HEK293T (cell line): ENCODE data around the gene SPDEF.

Source experiments
- CTCF ChIA-PET: fragments of 350-600 bp; formaldehyde crosslinking; extraction: SDS; loops from one replicate; lab custom pipeline; 2021; ENCODE audit warnings: antibody characterized with exemption, inconsistent platforms; lab: Yijun Ruan, JAX
- POLR2A ChIA-PET: fragments of 350-600 bp; formaldehyde crosslinking; extraction: SDS; loops from one replicate; lab custom pipeline; 2020; ENCODE audit warnings: antibody characterized with exemption, inconsistent platforms; lab: Yijun Ruan, JAX
- DNase-seq: peaks from one replicate; pipeline ENCODE4 v3.0.0; 2012; ENCODE audit warnings: mixed read lengths; ENCODE audit errors: extremely low spot score
- ARNT ChIP-seq: fragments of 450-650 bp; IDR thresholded peaks from 2 replicates; pipeline ENCODE4 v1.6.1; 2017; ENCODE audit warnings: mild to moderate bottlenecking
- BHLHE40 ChIP-seq: fragments of 450-650 bp; IDR thresholded peaks from 2 replicates; pipeline ENCODE4 v1.6.1; 2016; ENCODE audit warnings: mild to moderate bottlenecking, moderate library complexity, borderline replicate concordance
- CTBP1 ChIP-seq: fragments of 450-650 bp; IDR thresholded peaks from 2 replicates; pipeline ENCODE4 v1.6.1; 2016; ENCODE audit warnings: borderline replicate concordance
- ELF4 ChIP-seq: fragments of 450-650 bp; IDR thresholded peaks from 2 replicates; pipeline ENCODE4 v1.6.1; 2017; ENCODE audit warnings: antibody characterized with exemption
- FOXA1 ChIP-seq: fragments of 450-650 bp; IDR thresholded peaks from 2 replicates; pipeline ENCODE4 v1.6.1; 2016; ENCODE audit warnings: mild to moderate bottlenecking
- FOXK2 ChIP-seq: fragments of 450-650 bp; IDR thresholded peaks from 2 replicates; pipeline ENCODE4 v1.6.1; 2016; ENCODE audit warnings: mild to moderate bottlenecking
- FOXM1 ChIP-seq: fragments of 450-650 bp; IDR thresholded peaks from 2 replicates; pipeline ENCODE4 v1.6.1; 2017; ENCODE audit warnings: mild to moderate bottlenecking, borderline replicate concordance
- HDGF ChIP-seq: fragments of 450-650 bp; IDR thresholded peaks from 2 replicates; pipeline ENCODE4 v1.6.1; 2017; ENCODE audit warnings: antibody characterized with exemption, borderline replicate concordance
- L3MBTL2 ChIP-seq: fragments of 450-650 bp; conservative IDR thresholded peaks from 2 replicates; pipeline ENCODE4 v1.6.1; 2016; ENCODE audit warnings: mild to moderate bottlenecking
- LEF1 ChIP-seq: fragments of 450-650 bp; IDR thresholded peaks from 2 replicates; pipeline ENCODE4 v1.6.1; 2017; ENCODE audit warnings: mild to moderate bottlenecking, borderline replicate concordance
- NFRKB ChIP-seq: fragments of 450-650 bp; IDR thresholded peaks from 2 replicates; pipeline ENCODE4 v1.6.1; 2016; ENCODE audit warnings: mild to moderate bottlenecking, moderate library complexity
- SP1 ChIP-seq: fragments of 450-650 bp; IDR thresholded peaks from 2 replicates; pipeline ENCODE4 v1.6.1; 2017
- SUZ12 ChIP-seq: fragments of 450-650 bp; IDR thresholded peaks from 2 replicates; pipeline ENCODE4 v1.6.1; 2016; ENCODE audit warnings: mild to moderate bottlenecking
- TARDBP ChIP-seq: fragments of 450-650 bp; IDR thresholded peaks from 2 replicates; pipeline ENCODE4 v1.6.1; 2016
- ZNF384 ChIP-seq: fragments of 450-650 bp; IDR thresholded peaks from 2 replicates; pipeline ENCODE4 v1.6.1; 2016
- TF ChIP-seq, protein P1 (sequence below): fragments of 450-650 bp; IDR thresholded peaks from 2 replicates; pipeline ENCODE4 v1.6.1; 2016

The SPDEF gene

DNA sequence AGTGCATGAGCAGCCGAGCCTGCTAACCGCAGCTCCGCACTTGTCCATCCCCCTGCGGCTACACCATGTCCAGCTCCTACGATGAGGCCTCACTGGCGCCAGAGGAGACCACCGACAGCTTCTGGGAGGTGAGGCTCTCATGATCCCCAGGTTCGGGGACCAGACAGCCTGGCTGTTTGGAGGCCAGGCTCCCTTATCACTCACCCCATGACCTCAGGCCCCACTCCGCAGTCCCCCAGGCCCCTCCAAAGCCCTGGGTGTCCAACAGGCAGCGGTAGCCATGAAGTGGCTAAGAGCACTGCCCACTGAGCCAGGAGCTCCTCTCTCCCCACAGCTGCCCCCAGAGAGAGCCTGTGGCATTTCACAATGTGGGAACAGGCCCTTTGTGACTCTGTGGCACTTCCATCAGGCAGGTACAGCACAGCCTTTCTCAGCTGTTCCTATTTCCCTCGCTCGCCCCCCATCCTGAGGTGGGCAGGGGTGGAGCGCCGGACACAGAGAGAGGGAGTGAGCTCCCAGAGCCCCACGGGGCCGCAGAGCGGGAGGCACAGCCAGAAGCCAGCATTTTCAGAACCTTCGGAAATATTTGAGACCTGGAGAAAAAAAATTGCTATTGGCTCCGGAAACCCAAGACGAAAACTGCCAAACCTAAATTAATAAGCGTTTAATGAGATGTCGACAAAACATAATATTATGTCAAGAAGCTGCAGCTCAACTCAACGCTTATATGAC, 29.7 kb downstream of the SPDEF start:
- ChIA-PET POLR2A (interaction anchor here (1.0 to 1.2 kb wide), 2 partner anchors 9 kb away, joined by 3 to 4 read pairs; no protein-coding TSS in a partner anchor), CTCF (interaction anchor here (2.3 kb wide), 1 partner anchor 83 kb away, joined by 8 read pairs; no protein-coding TSS in a partner anchor)
- no peak for DNase-seq
- TF ChIP-seq CTBP1 (no peak), FOXK2 (no peak), NFRKB (no peak), ARNT (no peak), SP1 (no peak)

DNA sequence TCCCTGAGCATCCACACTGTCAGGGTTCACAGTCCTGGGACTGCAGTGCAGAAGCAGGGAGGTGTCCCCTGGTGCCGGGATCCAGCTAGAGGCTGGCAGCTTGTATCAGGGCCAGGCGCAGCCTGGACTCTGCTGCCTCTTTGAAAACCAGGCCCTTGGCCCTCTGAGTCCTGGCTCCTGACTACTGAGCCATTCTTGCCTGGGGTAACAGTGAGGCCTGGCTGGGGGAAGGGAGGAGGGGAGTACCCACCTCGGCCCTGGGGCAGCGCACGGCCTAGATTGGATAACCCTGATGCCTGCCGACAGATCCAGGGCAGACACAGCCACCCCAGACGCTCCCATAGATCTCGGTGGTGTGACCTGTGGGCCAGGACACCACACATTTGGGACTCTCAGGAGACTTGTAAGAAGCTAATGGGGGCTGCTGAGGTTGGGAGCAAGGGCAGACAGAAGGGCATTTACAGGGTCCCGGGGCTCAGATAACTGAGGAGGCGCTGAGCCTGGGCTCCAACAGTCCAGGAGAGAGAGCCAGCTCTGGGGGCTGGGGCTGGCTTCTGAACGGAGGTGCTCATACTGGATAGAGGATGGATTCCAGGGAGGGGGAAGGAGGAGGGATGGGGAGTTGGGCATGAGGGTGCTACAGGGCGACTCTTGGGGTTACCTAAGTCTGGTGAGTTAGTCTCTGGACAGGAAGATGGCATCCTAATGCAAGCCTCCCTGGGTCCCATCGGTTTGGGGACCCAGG, 30.5 kb downstream of the SPDEF start:
- DNase-seq, result no peak
- ChIA-PET CTCF (interaction anchor here (0.6 kb wide), 1 partner anchor 143 kb away, joined by 7 read pairs; no protein-coding TSS in a partner anchor), POLR2A (no interaction called here)
- TF ChIP-seq L3MBTL2 (no peak), SP1 (no peak), ELF4 (no peak), TARDBP (no peak), ARNT (no peak), ZNF384 (no peak), HDGF (no peak), NFRKB (no peak), FOXM1 (no peak)
- TF ChIP-seq, protein P1, sequence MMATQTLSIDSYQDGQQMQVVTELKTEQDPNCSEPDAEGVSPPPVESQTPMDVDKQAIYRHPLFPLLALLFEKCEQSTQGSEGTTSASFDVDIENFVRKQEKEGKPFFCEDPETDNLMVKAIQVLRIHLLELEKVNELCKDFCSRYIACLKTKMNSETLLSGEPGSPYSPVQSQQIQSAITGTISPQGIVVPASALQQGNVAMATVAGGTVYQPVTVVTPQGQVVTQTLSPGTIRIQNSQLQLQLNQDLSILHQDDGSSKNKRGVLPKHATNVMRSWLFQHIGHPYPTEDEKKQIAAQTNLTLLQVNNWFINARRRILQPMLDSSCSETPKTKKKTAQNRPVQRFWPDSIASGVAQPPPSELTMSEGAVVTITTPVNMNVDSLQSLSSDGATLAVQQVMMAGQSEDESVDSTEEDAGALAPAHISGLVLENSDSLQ, result no peak

DNA sequence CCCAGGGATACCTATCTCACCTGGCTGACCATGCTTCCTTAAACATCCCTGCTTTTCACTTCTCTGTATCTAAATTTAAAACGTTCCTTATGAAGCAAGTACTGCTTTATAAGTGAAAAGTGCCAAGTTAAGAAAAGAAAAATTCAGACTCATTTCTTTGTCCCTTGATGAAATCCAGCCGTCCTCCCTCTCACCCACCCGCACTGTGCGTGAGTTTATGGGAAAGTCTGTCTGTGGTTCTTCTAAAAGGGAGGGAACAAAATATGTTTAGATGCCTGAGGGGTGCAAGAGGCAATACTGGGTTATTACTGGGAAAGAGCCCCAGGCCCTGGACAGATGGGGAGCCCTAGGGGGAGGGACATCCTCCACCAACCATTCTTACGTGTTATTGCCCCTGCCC, 31.2 kb downstream of the SPDEF start:
- POLR2A ChIA-PET, result no interaction called here
- no peak for DNase-seq
- CTCF ChIA-PET, result interaction anchor here (0.6 kb wide), 1 partner anchor 142 kb away, joined by 7 read pairs; no protein-coding TSS in a partner anchor
- TF ChIP-seq BHLHE40 (no peak), HDGF (no peak), ELF4 (no peak), TARDBP (no peak), LEF1 (no peak), FOXM1 (no peak), SP1 (no peak), ZNF384 (no peak), FOXK2 (no peak), SUZ12 (no peak), NFRKB (no peak), FOXA1 (no peak), L3MBTL2 (no peak), CTBP1 (no peak), ARNT (no peak)
- TF ChIP-seq, protein P1, result no peak

DNA sequence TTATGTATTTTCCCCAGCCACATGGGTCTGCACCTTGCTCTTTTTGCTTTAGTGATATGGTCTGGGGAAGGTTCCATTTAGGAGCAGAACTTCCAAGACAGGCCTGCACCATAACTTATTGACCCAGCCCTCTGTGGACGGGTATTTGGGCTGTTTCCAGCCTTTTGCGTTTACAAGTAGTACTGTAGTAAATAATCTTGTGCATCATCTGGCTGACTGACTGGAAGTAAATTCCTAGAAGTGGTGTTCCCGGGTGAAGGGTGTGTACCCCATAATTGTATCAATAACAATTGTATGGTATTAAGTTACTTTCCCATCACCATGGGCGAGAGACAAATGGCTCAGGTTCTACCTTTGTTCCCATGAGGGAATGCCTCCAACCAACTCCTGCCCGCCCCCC, 31.6 kb downstream of the SPDEF start:
- TF ChIP-seq NFRKB (no peak), FOXK2 (no peak), L3MBTL2 (no peak)
- DNase-seq, result no peak
- CTCF ChIA-PET, result no interaction called here
- POLR2A ChIA-PET, result no interaction called here

DNA sequence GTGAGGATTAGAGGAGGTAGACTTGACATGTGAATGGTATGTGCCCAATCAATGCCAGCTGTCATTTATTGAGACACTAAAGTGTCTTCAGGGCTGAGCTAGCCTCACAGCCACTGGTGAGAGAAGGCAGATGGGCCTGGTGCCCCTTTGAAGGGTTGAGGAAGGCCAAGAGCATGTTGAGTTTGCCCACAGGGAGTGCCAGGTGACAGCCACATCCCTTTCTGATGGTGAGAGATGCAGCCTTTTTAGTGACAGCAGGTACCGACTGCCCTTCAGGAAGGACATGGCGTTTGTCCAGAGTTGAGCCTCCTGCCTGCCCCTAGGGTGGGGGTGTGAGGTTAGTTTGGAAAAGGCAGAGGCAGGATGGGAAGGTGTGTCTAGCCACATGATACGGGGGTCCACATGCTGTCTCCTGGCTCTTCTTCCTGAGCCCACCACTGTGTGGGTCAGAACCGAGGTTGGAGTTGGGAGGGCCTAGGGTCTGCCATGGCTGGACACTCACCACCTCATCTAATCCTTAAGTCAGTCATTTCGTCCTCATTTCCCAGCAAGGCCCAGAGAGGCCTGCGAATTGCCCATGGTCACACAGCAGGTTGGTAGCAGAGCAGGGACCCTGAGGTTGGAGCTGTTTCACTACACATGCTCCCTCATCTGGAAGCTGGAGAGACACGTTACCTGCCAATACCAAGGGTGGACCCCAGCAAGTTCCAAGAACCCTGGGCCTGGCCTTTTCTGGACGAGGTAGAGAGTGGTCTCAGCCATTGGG, 32.5 kb downstream of the SPDEF start:
- ChIA-PET CTCF (no interaction called here), POLR2A (no interaction called here)
- DNase-seq, result no peak
- no peak for TF ChIP-seq L3MBTL2
- TF ChIP-seq FOXA1, result no peak
- TF ChIP-seq, protein P1, result no peak
- TF ChIP-seq NFRKB, result no peak
- no peak for TF ChIP-seq HDGF
- TF ChIP-seq CTBP1, result no peak
- no peak for TF ChIP-seq BHLHE40
- TF ChIP-seq ZNF384, result no peak
- no peak for TF ChIP-seq TARDBP
- no peak for TF ChIP-seq FOXK2
- TF ChIP-seq FOXM1, result no peak
- no peak for TF ChIP-seq ARNT
- no peak for TF ChIP-seq SP1
